GM12878 (cell line): Measurements from ENCODE around the gene PKD2. TPM values are rescaled to one million over a fixed set of nuclear protein-coding genes. Genes with fewer than 3 reads are reported as not detected.

Source experiments
- ATF7 ChIP-seq: fragments of 450-650 bp; IDR thresholded peaks from 2 replicates; pipeline ENCODE4 v1.6.1; 2016; ENCODE audit warnings: low read depth, mild to moderate bottlenecking
- BCL3 ChIP-seq: IDR thresholded peaks from 2 replicates; pipeline ENCODE4 v1.6.1; 2011; ENCODE audit warnings: borderline replicate concordance, low read depth, mild to moderate bottlenecking, moderate library complexity, low read length; ENCODE audit not compliant: insufficient read depth, poor library complexity, severe bottlenecking
- BHLHE40 ChIP-seq, 2 experiments: fragments of 450-650 bp in 1 of 2; IDR thresholded peaks; 2 replicates each; pipeline ENCODE4 v1.6.1; 2011 to 2017; ENCODE audit warnings: low read depth in 2 of 2, borderline replicate concordance in 1 of 2, improper control_type of control experiment in 1 of 2, low read length in 1 of 2, mild to moderate bottlenecking in 1 of 2
- IKZF1 ChIP-seq: fragments of 450-650 bp; conservative IDR thresholded peaks from 2 replicates; pipeline ENCODE4 v1.6.1; 2017; ENCODE audit warnings: antibody characterized with exemption, mild to moderate bottlenecking
- MLLT1 ChIP-seq: fragments of 450-650 bp; IDR thresholded peaks from 2 replicates; pipeline ENCODE4 v1.6.1; 2016; ENCODE audit warnings: mild to moderate bottlenecking
- RCOR1 ChIP-seq: conservative IDR thresholded peaks from 2 replicates; pipeline ENCODE4 v1.6.1; 2012; ENCODE audit warnings: low read depth, low read length, improper control_type of control experiment
- RUNX3 ChIP-seq: IDR thresholded peaks from 2 replicates; pipeline ENCODE4 v1.6.1; 2012; ENCODE audit warnings: low read length, inconsistent platforms
- polyA plus RNA-seq, 11 experiments: library from polyadenylated mRNA; depleted of rRNA in 4 of 11; unstranded in 6 of 11; stranded (reverse) in 5 of 11; fragments of >200 nt; fragmentation: Nextera tagmentation in 4 of 11; fragmentation: Illumina TruSeq in 1 of 11; extraction: Ambion mirVana in 4 of 11; extraction: Trizol in 1 of 11; gene quantifications; 1 replicate in 1 of 11; 2 replicates in 10 of 11; pipeline versions ENCODE4 v1.2.1 to v1.2.3, GENCODE V29; 2011 to 2016; ENCODE audit warnings: inconsistent platforms in 2 of 11, missing spikeins in 2 of 11, low read depth in 1 of 11
- total RNA-seq, 4 experiments: library from RNA; depleted of rRNA in 3 of 4; stranded (reverse); fragments of >200 nt in 3 of 4; fragmentation: Illumina TruSeq in 1 of 4; extraction: Trizol in 1 of 4; gene quantifications; 2 replicates each; pipeline versions ENCODE4 v1.2.1 to v1.2.3, GENCODE V29; 2013 to 2021
- TF ChIP-seq, protein P1 (sequence below): fragments of 450-650 bp; IDR thresholded peaks from 2 replicates; pipeline ENCODE4 v1.6.1; 2017; ENCODE audit warnings: mild to moderate bottlenecking, low read depth, inconsistent platforms; ENCODE audit not compliant: poor library complexity, severe bottlenecking
- TF ChIP-seq, protein P2 (sequence below): IDR thresholded peaks from 2 replicates; pipeline ENCODE4 v1.6.1; 2012; ENCODE audit warnings: low read length, inconsistent platforms

The PKD2 gene
- total and polyA plus RNA-seq, 10 of the 15 experiments (the other 5 are each of a cell fraction or from before 2014, with no cell fraction given): 2.0 to 13.8 (median 8.4) TPM

- TF ChIP-seq ATF7 (peak; percentile 66), BCL3 (no peak), IKZF1 (peak; percentile 63), MLLT1 (peak; percentile 48; the same call in 1 of the 2 replicates), RCOR1 (no peak), BHLHE40 (IDR thresholded peaks at IDR 0.05; ENCODE audit: borderline replicate concordance in 1 of 2, low read depth in 2 of 2, low read length in 1 of 2) (peak in 1 of 2 experiments; percentile 11; a peak in 1 of 4 replicates), RUNX3 (peak; percentile 27; the same call in 1 of the 2 replicates)
- TF ChIP-seq, protein P1, sequence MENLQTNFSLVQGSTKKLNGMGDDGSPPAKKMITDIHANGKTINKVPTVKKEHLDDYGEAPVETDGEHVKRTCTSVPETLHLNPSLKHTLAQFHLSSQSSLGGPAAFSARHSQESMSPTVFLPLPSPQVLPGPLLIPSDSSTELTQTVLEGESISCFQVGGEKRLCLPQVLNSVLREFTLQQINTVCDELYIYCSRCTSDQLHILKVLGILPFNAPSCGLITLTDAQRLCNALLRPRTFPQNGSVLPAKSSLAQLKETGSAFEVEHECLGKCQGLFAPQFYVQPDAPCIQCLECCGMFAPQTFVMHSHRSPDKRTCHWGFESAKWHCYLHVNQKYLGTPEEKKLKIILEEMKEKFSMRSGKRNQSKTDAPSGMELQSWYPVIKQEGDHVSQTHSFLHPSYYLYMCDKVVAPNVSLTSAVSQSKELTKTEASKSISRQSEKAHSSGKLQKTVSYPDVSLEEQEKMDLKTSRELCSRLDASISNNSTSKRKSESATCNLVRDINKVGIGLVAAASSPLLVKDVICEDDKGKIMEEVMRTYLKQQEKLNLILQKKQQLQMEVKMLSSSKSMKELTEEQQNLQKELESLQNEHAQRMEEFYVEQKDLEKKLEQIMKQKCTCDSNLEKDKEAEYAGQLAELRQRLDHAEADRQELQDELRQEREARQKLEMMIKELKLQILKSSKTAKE: peak; percentile 26
- TF ChIP-seq, protein P2, sequence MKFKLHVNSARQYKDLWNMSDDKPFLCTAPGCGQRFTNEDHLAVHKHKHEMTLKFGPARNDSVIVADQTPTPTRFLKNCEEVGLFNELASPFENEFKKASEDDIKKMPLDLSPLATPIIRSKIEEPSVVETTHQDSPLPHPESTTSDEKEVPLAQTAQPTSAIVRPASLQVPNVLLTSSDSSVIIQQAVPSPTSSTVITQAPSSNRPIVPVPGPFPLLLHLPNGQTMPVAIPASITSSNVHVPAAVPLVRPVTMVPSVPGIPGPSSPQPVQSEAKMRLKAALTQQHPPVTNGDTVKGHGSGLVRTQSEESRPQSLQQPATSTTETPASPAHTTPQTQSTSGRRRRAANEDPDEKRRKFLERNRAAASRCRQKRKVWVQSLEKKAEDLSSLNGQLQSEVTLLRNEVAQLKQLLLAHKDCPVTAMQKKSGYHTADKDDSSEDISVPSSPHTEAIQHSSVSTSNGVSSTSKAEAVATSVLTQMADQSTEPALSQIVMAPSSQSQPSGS: peak; percentile 23; the same call in 1 of the 2 replicates
- TF ChIP-seq, all 136 proteins: peak for 12
These were observed 5.2 kb downstream of the PKD2 start (continued) for GRCh38 chr4:88012647-88013046.
